ENCODE results near the gene AKAP13.

- TF ChIP-seq POLR2A (IDR thresholded peaks at IDR 0.05; ENCODE audit: insufficient read depth in 1 of 2, low read depth in 2 of 2, low read length in 2 of 2): no peak
- TF ChIP-seq SRF (IDR thresholded peaks at IDR 0.05; ENCODE audit: low read depth, low read length): no peak
- TF ChIP-seq HNF4A (CRISPR knock-in tag; IDR thresholded peaks at IDR 0.05): no peak
Observed at GRCh38 chr15:85785887-85786780, 405.7 kb downstream of the AKAP13 start.
